ENCODE results near the gene DPP6.
"Not testable (repeated sequence)": the region's sequence is repeated elsewhere in the genome, so short reads cannot be mapped to it uniquely, and the experiment has no call there.

- TF ChIP-seq CTCF (optimal IDR thresholded peaks at IDR 0.05 in 1 of 3, IDR thresholded peaks at IDR 0.05 in 1 of 3, conservative IDR thresholded peaks at IDR 0.05 in 1 of 3; ENCODE audit: extremely low read depth in 1 of 3, insufficient read depth in 2 of 3, low read length in 3 of 3); EZH2 (IDR thresholded peaks at IDR 0.05; ENCODE audit: low read length): not testable (repeated sequence)
Observed at GRCh38 chr7:154135646-154136045, 83.4 kb downstream of the DPP6 start.

Data from keratinocyte (primary cell).